Liver (tissue), 9 donors: ENCODE measurements around the gene S100A2. TPM values are rescaled to one million over a fixed set of nuclear protein-coding genes. Genes with fewer than 3 reads are reported as not detected.
"Not testable (repeated sequence)": the region's sequence is repeated elsewhere in the genome, so short reads cannot be mapped to it uniquely, and the experiment has no call there.

Experiments used
- DNase-seq: peaks from one replicate; pipeline ENCODE4 v3.0.0-alpha.2; 2017; ENCODE audit warnings: low spot score
- H3K27ac ChIP-seq, 2 donors: one replicate each; pipeline ENCODE4 v1.7.0; 2013; ENCODE audit warnings: inconsistent platforms in 2 of 2, low read length in 2 of 2, control low read depth in 1 of 2, low read depth in 1 of 2, mild to moderate bottlenecking in 1 of 2
- H3K27me3 ChIP-seq, 4 donors: one replicate each; pipeline versions ENCODE4 v1.6.1 to v1.7.0; 2013; ENCODE audit warnings: low read length in 3 of 4, inconsistent platforms in 1 of 4, mild to moderate bottlenecking in 1 of 4, moderate library complexity in 1 of 4; ENCODE audit not compliant: control insufficient read depth in 4 of 4, insufficient read depth in 4 of 4
- H3K36me3 ChIP-seq, 4 donors: one replicate each; pipeline versions ENCODE4 v1.6.1 to v1.7.0; 2013; ENCODE audit warnings: low read length in 3 of 4, mild to moderate bottlenecking in 3 of 4, low read depth in 1 of 4, moderate library complexity in 1 of 4; ENCODE audit not compliant: control insufficient read depth in 4 of 4, insufficient read depth in 3 of 4
- H3K4me1 ChIP-seq, 4 donors: one replicate each; pipeline versions ENCODE4 v1.6.1 to v1.7.0; 2013; ENCODE audit warnings: low read length in 3 of 4, mild to moderate bottlenecking in 3 of 4, moderate library complexity in 1 of 4; ENCODE audit not compliant: control insufficient read depth in 4 of 4, insufficient read depth in 4 of 4
- H3K4me3 ChIP-seq, 3 donors: one replicate each; pipeline versions ENCODE4 v1.6.1 to v1.7.0; 2013; ENCODE audit warnings: low read length in 3 of 3, control low read depth in 1 of 3, low read depth in 1 of 3, mild to moderate bottlenecking in 1 of 3
- H3K9ac ChIP-seq, 2 donors: one replicate each; pipeline ENCODE4 v1.7.0; 2013; ENCODE audit warnings: low read length in 2 of 2, mild to moderate bottlenecking in 2 of 2, moderate library complexity in 2 of 2, control low read depth in 1 of 2, low read depth in 1 of 2
- H3K9me3 ChIP-seq, 4 donors: one replicate each; pipeline versions ENCODE4 v1.6.1 to v1.7.0; 2013; ENCODE audit warnings: low read length in 3 of 4; ENCODE audit not compliant: control insufficient read depth in 4 of 4
- EGR1 ChIP-seq, 2 donors: IDR thresholded peaks; 2 replicates each; pipeline ENCODE4 v1.6.1; 2016 to 2018; ENCODE audit warnings: antibody characterized with exemption in 2 of 2, low read depth in 2 of 2
- FOXA1 ChIP-seq: IDR thresholded peaks from 2 replicates; pipeline ENCODE4 v1.6.1; 2016; ENCODE audit warnings: antibody characterized with exemption
- GABPA ChIP-seq, 2 donors: IDR thresholded peaks in 1 of 2; conservative IDR thresholded peaks in 1 of 2; 2 replicates each; pipeline ENCODE4 v1.6.1; 2016; ENCODE audit warnings: antibody characterized with exemption in 2 of 2, mild to moderate bottlenecking in 1 of 2, moderate library complexity in 1 of 2
- HNF4A ChIP-seq, 2 donors: conservative IDR thresholded peaks; 2 replicates each; pipeline ENCODE4 v1.6.1; 2016; ENCODE audit warnings: antibody characterized with exemption in 2 of 2, mild to moderate bottlenecking in 2 of 2
- RAD21 ChIP-seq, 2 donors: IDR thresholded peaks; 2 replicates each; pipeline ENCODE4 v1.6.1; 2016; ENCODE audit warnings: antibody characterized with exemption in 2 of 2, mild to moderate bottlenecking in 2 of 2
- SP1 ChIP-seq: IDR thresholded peaks from 2 replicates; pipeline ENCODE4 v1.6.1; 2018; ENCODE audit warnings: antibody characterized with exemption, mild to moderate bottlenecking
- TAF1 ChIP-seq: conservative IDR thresholded peaks from 2 replicates; pipeline ENCODE4 v1.6.1; 2016; ENCODE audit warnings: antibody characterized with exemption, mild to moderate bottlenecking
- YY1 ChIP-seq: IDR thresholded peaks from 2 replicates; pipeline ENCODE4 v1.6.1; 2016; ENCODE audit warnings: antibody characterized with exemption, mild to moderate bottlenecking
- WGBS: extraction: QIAGEN DNeasy Blood & Tissue Kit; methylation state at CpG from one replicate; pipeline ENCODE4 v1.1.7; 2013; 5-methylcytosine and 5-hydroxymethylcytosine counted together
- polyA plus RNA-seq, 2 donors: library from polyadenylated mRNA; stranded (reverse) in 1 of 2; unstranded in 1 of 2; fragments of 200-250 nt in 1 of 2; fragments of >200 nt in 1 of 2; fragmentation: Nextera tagmentation in 1 of 2; extraction: Ambion mirVana in 1 of 2; gene quantifications; one replicate each; pipeline versions ENCODE4 v1.2.1 to v1.2.3, GENCODE V29; 2013 to 2015
- total RNA-seq, 2 donors: library from RNA; depleted of rRNA; stranded (reverse); fragments of >200 nt; gene quantifications; one replicate each; pipeline ENCODE4 v1.2.3, GENCODE V29; 2014
- TF ChIP-seq, protein P1 (sequence below): fragments of 150-350 bp; IDR thresholded peaks from 2 replicates; pipeline ENCODE4 v1.5.1; 2017; ENCODE audit warnings: improper control_type of control experiment, low read depth, low read length; ENCODE audit not compliant: missing input control
- TF ChIP-seq, protein P2 (sequence below): IDR thresholded peaks from 2 replicates; pipeline ENCODE4 v1.6.1; 2016; ENCODE audit warnings: antibody characterized with exemption
- donor health status: healthy.
- donor health status: healthy.
- donor health status: healthy.
- donor health status: healthy.
- donor health status: healthy.

S100A2 gene
- total and polyA plus RNA-seq, 4 donors, result 0.22 to 0.67 TPM; not detected in 2

DNA sequence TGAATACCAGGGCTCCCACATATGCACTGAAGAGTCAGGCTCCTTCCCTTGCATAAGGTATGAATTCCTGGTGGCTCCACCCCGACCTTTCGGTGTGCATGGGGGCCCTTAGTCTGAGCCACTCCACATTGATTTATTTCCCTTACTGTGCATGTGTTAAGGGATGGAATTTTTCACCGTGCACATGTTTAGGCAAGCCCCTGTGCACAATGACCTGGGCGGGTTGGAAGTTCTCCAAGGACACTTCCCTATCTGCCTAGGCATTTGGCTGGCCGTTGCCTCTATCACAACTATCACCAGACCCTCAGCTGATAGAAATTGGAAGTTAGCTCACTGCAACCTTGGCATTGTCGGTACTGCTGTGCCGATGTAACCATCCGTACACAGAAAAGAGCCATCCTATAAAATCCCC, 39.5 kb downstream of the S100A2 start:
- Histone ChIP-seq H3K9me3 (no peaks in the 10 kb centered on the region), H3K4me3 (no peak overlapping the region), H3K4me1 (peaks cover 0 to 2% (median 0%) of the 10 kb centered on the region in 4 donors), H3K27ac (no peak overlapping the region), H3K9ac (no peak overlapping the region), H3K27me3 (no peaks in the 10 kb centered on the region), H3K36me3 (no peaks in the 10 kb centered on the region)
- TF ChIP-seq SP1, result no peak
- TF ChIP-seq FOXA1, result no peak
- TF ChIP-seq GABPA (IDR thresholded peaks at IDR 0.05 in 1 of 2, conservative IDR thresholded peaks at IDR 0.05 in 1 of 2), result no peak
- no peak for TF ChIP-seq HNF4A (conservative IDR thresholded peaks at IDR 0.05)
- no peak for TF ChIP-seq RAD21 (IDR thresholded peaks at IDR 0.05)
- DNase-seq, result peak; percentile 33
- 54% methylated on average over 8 of the region's 8 CpGs for WGBS

DNA sequence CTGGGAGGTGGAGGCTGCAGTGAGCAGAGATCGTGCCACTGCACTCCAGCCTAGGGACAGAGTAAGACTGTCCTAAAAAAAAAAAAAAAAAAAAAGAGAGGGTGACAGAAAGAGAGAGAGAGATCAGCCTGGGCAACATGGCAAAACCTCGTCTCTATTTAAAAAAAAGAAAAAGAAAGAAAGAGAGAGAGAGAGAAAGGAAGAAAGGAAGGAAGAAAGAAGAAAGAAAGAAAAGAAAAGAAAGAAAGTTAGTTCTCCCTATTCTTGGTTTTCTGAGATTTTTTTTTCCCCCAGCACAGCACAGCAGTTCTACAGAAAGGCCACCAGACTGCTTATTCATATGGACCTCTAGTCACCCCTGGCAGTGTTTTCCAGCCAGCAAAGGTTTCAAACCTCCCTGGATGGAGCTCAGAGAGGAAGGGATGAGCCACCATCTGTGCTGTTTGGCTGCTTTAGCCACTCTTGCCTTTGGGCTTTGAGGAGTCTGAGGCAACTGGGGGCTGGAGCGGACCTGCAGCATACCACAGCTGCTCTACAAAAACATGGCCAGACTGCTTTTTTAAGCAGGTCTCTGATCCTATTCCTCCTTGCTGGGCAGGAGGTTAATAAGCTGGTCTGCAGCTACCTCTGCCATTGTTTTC, 40.4 kb downstream of the S100A2 start:
- Histone ChIP-seq H3K9me3 (no peaks in the 10 kb centered on the region), H3K27ac (no peak overlapping the region), H3K36me3 (no peaks in the 10 kb centered on the region), H3K4me3 (no peak overlapping the region), H3K27me3 (no peaks in the 10 kb centered on the region), H3K9ac (no peak overlapping the region), H3K4me1 (peaks cover 0 to 2% (median 0%) of the 10 kb centered on the region in 4 donors)
- WGBS, result 67% methylated on average over 3 of the region's 3 CpGs
- no peak for TF ChIP-seq YY1
- TF ChIP-seq, protein P1, sequence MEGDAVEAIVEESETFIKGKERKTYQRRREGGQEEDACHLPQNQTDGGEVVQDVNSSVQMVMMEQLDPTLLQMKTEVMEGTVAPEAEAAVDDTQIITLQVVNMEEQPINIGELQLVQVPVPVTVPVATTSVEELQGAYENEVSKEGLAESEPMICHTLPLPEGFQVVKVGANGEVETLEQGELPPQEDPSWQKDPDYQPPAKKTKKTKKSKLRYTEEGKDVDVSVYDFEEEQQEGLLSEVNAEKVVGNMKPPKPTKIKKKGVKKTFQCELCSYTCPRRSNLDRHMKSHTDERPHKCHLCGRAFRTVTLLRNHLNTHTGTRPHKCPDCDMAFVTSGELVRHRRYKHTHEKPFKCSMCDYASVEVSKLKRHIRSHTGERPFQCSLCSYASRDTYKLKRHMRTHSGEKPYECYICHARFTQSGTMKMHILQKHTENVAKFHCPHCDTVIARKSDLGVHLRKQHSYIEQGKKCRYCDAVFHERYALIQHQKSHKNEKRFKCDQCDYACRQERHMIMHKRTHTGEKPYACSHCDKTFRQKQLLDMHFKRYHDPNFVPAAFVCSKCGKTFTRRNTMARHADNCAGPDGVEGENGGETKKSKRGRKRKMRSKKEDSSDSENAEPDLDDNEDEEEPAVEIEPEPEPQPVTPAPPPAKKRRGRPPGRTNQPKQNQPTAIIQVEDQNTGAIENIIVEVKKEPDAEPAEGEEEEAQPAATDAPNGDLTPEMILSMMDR, result no peak
- no peak for TF ChIP-seq GABPA (IDR thresholded peaks at IDR 0.05 in 1 of 2, conservative IDR thresholded peaks at IDR 0.05 in 1 of 2)
- TF ChIP-seq, protein P2, sequence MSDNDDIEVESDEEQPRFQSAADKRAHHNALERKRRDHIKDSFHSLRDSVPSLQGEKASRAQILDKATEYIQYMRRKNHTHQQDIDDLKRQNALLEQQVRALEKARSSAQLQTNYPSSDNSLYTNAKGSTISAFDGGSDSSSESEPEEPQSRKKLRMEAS, result no peak
- TF ChIP-seq EGR1 (IDR thresholded peaks at IDR 0.05; ENCODE audit: low read depth in 2 of 2), result no peak
- no peak for TF ChIP-seq TAF1
- no peak for DNase-seq

GRCh38 chr1:153522353-153523048, 43.1 kb downstream of the S100A2 start:
- not testable (repeated sequence) for DNase-seq, H3K27me3 ChIP-seq, H3K4me3 ChIP-seq, H3K9me3 ChIP-seq, H3K27ac ChIP-seq, H3K4me1 ChIP-seq, H3K36me3 ChIP-seq, H3K9ac ChIP-seq
- 78% methylated on average over 14 of the region's 14 CpGs for WGBS

GRCh38 chr1:153521808-153522207, 43.8 kb downstream of the S100A2 start:
- 97% methylated on average over 37 of the region's 37 CpGs for WGBS
- not testable (repeated sequence) for H3K9me3 ChIP-seq, H3K4me1 ChIP-seq, H3K27ac ChIP-seq, H3K4me3 ChIP-seq, H3K9ac ChIP-seq, H3K27me3 ChIP-seq, DNase-seq, H3K36me3 ChIP-seq
